ENCODE results near the gene GIMD1. TPM values are rescaled to one million over a fixed set of nuclear protein-coding genes. Genes with fewer than 3 reads are reported as not detected.

Gene GIMD1
- polyA plus RNA-seq, 1 of the 3 experiments (the other 2 are of a cell fraction), result not detected

- POLR2A ChIA-PET, result no interaction called here
- no peak overlapping the region; a peak in 1 of 4 replicates for H3K27ac ChIP-seq (ENCODE audit: low read depth in 2 of 2, low read length in 1 of 2)
Observed at GRCh38 chr4:106329041-106329618, 39.4 kb downstream of the GIMD1 start.

More at GRCh38 chr4:106329041-106329618, 39.4 kb downstream of the GIMD1 start:
- peaks cover 79 to 86% of the 10 kb centered on the region in 2 experiments for H3K36me3 ChIP-seq (replicated peaks in 1 of 2; ENCODE audit: control insufficient read depth in 1 of 2, insufficient read depth in 2 of 2, low read length in 1 of 2)
- no peak overlapping the region for H2AFZ ChIP-seq (ENCODE audit: low read depth)
- 64% methylated on average over 1 of the region's 1 CpG for WGBS (ENCODE audit: low lambda C conversion rate)
- H4K20me1 ChIP-seq (ENCODE audit: insufficient read depth), result no peaks in the 10 kb centered on the region
- CTCF ChIA-PET, result interaction anchor here (0.5 to 1.5 kb wide), 12 partner anchors 9 to 853 kb away, joined by 3 to 6 read pairs (median 3); partner anchors contain the start of genes GSTCD and INTS12
- H3K4me1 ChIP-seq (ENCODE audit: control insufficient read depth in 1 of 2, insufficient read depth in 2 of 2, low read depth in 1 of 2, low read length in 1 of 2), result peaks cover 0 to 8% of the 10 kb centered on the region in 2 experiments; a peak in 2 of 4 replicates
- H3K79me2 ChIP-seq (ENCODE audit: insufficient read depth), result peaks cover 22% of the 10 kb centered on the region
- H3F3A ChIP-seq (replicated peaks; ENCODE audit: insufficient read depth), result peaks cover 36% of the 10 kb centered on the region
- H3K4me3 ChIP-seq (ENCODE audit: low read depth in 2 of 2, low read length in 1 of 2), result peak overlapping the region in 1 of 2 experiments; percentile 14; a peak in 1 of 4 replicates
- no peaks in the 10 kb centered on the region for H3K27me3 ChIP-seq (ENCODE audit: insufficient read depth)
- TF ChIP-seq IRF3 (IDR thresholded peaks at IDR 0.05; ENCODE audit: low read depth, low read length) (no peak), TEAD4 (IDR thresholded peaks at IDR 0.05; ENCODE audit: borderline replicate concordance, insufficient read depth) (no peak), RXRA (IDR thresholded peaks at IDR 0.05; ENCODE audit: borderline replicate concordance, low read depth) (no peak), ZBTB33 (IDR thresholded peaks at IDR 0.05; ENCODE audit: borderline replicate concordance, low read depth) (no peak), EZH2phosphoT487 (IDR thresholded peaks at IDR 0.05; ENCODE audit: borderline replicate concordance, low read depth) (no peak), FOSL2 (IDR thresholded peaks at IDR 0.05; ENCODE audit: borderline replicate concordance, low read depth) (no peak), SIN3A (IDR thresholded peaks at IDR 0.05; ENCODE audit: borderline replicate concordance, low read depth, low read length) (no peak), USF2 (IDR thresholded peaks at IDR 0.05; ENCODE audit: borderline replicate concordance, low read depth, low read length) (no peak), RAD21 (IDR thresholded peaks at IDR 0.05; ENCODE audit: low read length) (peak; percentile 55), CTCF (IDR thresholded peaks at IDR 0.05) (peak; percentile 78), GATA2 (CRISPR knock-in tag; IDR thresholded peaks at IDR 0.05) (no peak), EP300 (IDR thresholded peaks at IDR 0.05; ENCODE audit: borderline replicate concordance in 1 of 2, low read depth in 1 of 2, low read length in 1 of 2) (no peak), SMC3 (IDR thresholded peaks at IDR 0.05; ENCODE audit: low read depth, low read length) (0 out of 2 replicates have a peak, but pooled peaks have one; percentile 31), POLR2AphosphoS5 (IDR thresholded peaks at IDR 0.05; ENCODE audit: low read depth, low read length) (no peak), NRF1 (IDR thresholded peaks at IDR 0.05; ENCODE audit: low read depth, low read length) (no peak)
- no peaks in the 10 kb centered on the region for H3K9me2 ChIP-seq
- no peaks in the 10 kb centered on the region; the same call in 1 of the 2 replicates for H3K9me3 ChIP-seq
- H3K4me2 ChIP-seq, result no peak overlapping the region
- DNase-seq, result peak; percentile 44
- H3K9ac ChIP-seq, result no peak overlapping the region

Measured in SK-N-SH (cell line).